Astrocyte (in vitro differentiated cells and primary cell): ENCODE data around the gene OR2AK2. TPM values are rescaled to one million over a fixed set of nuclear protein-coding genes. Genes with fewer than 3 reads are reported as not detected.

ENCODE experiments used
- DNase-seq: peaks from one replicate; pipeline ENCODE4 v3.0.0-alpha.2; 2010; ENCODE audit warnings: low read depth
- FAIRE-seq: peaks from 2 replicates; lab custom pipeline; 2011; peaks lifted over from hg19 to GRCh38; lab: Jason Lieb, UNC
- H2AFZ ChIP-seq: 2 replicates; pipeline ENCODE4 v1.6.0; 2012; ENCODE audit warnings: low read depth, low read length, inconsistent platforms
- H3K27ac ChIP-seq: 2 replicates; pipeline ENCODE4 v1.5.1; 2011; ENCODE audit warnings: low read depth, low read length, inconsistent platforms
- H3K27me3 ChIP-seq: 2 replicates; pipeline ENCODE4 v1.6.0; 2011; ENCODE audit warnings: low read length, inconsistent platforms; ENCODE audit not compliant: insufficient read depth
- H3K36me3 ChIP-seq: 2 replicates; pipeline ENCODE4 v1.5.1; 2011; ENCODE audit warnings: low read length, inconsistent platforms; ENCODE audit not compliant: insufficient read depth
- H3K4me1 ChIP-seq: 2 replicates; pipeline ENCODE4 v1.5.1; 2011; ENCODE audit warnings: low read length, inconsistent platforms; ENCODE audit not compliant: insufficient read depth
- H3K4me2 ChIP-seq: 2 replicates; pipeline ENCODE4 v1.6.0; 2012; ENCODE audit warnings: low read length, inconsistent platforms
- H3K4me3 ChIP-seq: 2 replicates; pipeline ENCODE4 v1.5.1; 2011; ENCODE audit warnings: low read depth, mild to moderate bottlenecking, low read length, inconsistent platforms; ENCODE audit not compliant: insufficient read depth
- H3K79me2 ChIP-seq: 2 replicates; pipeline ENCODE4 v1.6.0; 2012; ENCODE audit warnings: mild to moderate bottlenecking, low read length, inconsistent platforms; ENCODE audit not compliant: insufficient read depth
- H3K9ac ChIP-seq: 2 replicates; pipeline ENCODE4 v1.6.0; 2012; ENCODE audit warnings: mild to moderate bottlenecking, low read length, inconsistent platforms
- H3K9me3 ChIP-seq: 2 replicates; pipeline ENCODE4 v1.5.1; 2012; ENCODE audit warnings: low read depth, mild to moderate bottlenecking, low read length, inconsistent platforms; ENCODE audit not compliant: insufficient read depth
- H4K20me1 ChIP-seq: 2 replicates; pipeline ENCODE4 v1.6.0; 2012; ENCODE audit warnings: low read length, inconsistent platforms; ENCODE audit not compliant: insufficient read depth
- H3K27ac Mint-ChIP-seq: one replicate; pipeline ENCODE4 v1.8.0; 2021; ENCODE audit warnings: mild to moderate bottlenecking, mixed read lengths; ENCODE audit not compliant: unreplicated experiment
- H3K27me3 Mint-ChIP-seq: one replicate; pipeline ENCODE4 v1.8.0; 2021; ENCODE audit warnings: low read depth, mixed read lengths; ENCODE audit not compliant: unreplicated experiment
- H3K36me3 Mint-ChIP-seq: one replicate; pipeline ENCODE4 v1.8.0; 2021; ENCODE audit warnings: low read depth, mixed read lengths; ENCODE audit not compliant: unreplicated experiment
- H3K4me1 Mint-ChIP-seq: one replicate; pipeline ENCODE4 v1.8.0; 2021; ENCODE audit warnings: low read depth, mixed read lengths; ENCODE audit not compliant: unreplicated experiment
- H3K4me3 Mint-ChIP-seq: one replicate; pipeline ENCODE4 v1.8.0; 2021; ENCODE audit warnings: mild to moderate bottlenecking, moderate library complexity, mixed read lengths; ENCODE audit not compliant: unreplicated experiment
- H3K9me3 Mint-ChIP-seq: one replicate; pipeline ENCODE4 v1.8.0; 2021; ENCODE audit warnings: mild to moderate bottlenecking, mixed read lengths; ENCODE audit not compliant: unreplicated experiment
- CTCF ChIP-seq: IDR thresholded peaks from 2 replicates; pipeline ENCODE4 v1.5.1; 2011; ENCODE audit warnings: low read depth, mild to moderate bottlenecking, inconsistent platforms, low read length, moderate library complexity; ENCODE audit not compliant: insufficient read depth
- EZH2 ChIP-seq: IDR thresholded peaks from 2 replicates; pipeline ENCODE4 v1.6.1; 2012; ENCODE audit warnings: mild to moderate bottlenecking, low read length, inconsistent platforms; ENCODE audit not compliant: insufficient read depth
- total RNA-seq: library from RNA; stranded (reverse); gene quantifications from 2 replicates; pipeline ENCODE4 v1.2.1, GENCODE V29; 2021

OR2AK2 gene
- total RNA-seq, 1 donor from 2014 or later, result not detected

- TF ChIP-seq EZH2, result no peak
- no peak for TF ChIP-seq CTCF
- H3K4me2 ChIP-seq, result no peak overlapping the region
- no peaks in the 10 kb centered on the region for H3K36me3 Mint-ChIP-seq
- no peaks in the 10 kb centered on the region for H3K4me1 ChIP-seq
- no peaks in the 10 kb centered on the region for H4K20me1 ChIP-seq
- no peaks in the 10 kb centered on the region for H3K36me3 ChIP-seq
- H3K4me3 ChIP-seq, result no peak overlapping the region
- no peaks in the 10 kb centered on the region for H3K4me1 Mint-ChIP-seq
- H3K27me3 ChIP-seq, result no peaks in the 10 kb centered on the region
- H3K9me3 Mint-ChIP-seq, result peaks cover under 1% of the 10 kb centered on the region
- no peaks in the 10 kb centered on the region for H3K27me3 Mint-ChIP-seq
- no peak overlapping the region for H3K27ac Mint-ChIP-seq
- no peaks in the 10 kb centered on the region for H3K79me2 ChIP-seq
- no peak overlapping the region for H3K4me3 Mint-ChIP-seq
- no peak overlapping the region for H3K9ac ChIP-seq
- DNase-seq (no peak), FAIRE-seq (no peak)
- H3K27ac ChIP-seq, result no peak overlapping the region
- H2AFZ ChIP-seq, result no peak overlapping the region
- H3K9me3 ChIP-seq, result no peaks in the 10 kb centered on the region
Measured at GRCh38 chr1:247962911-247963588, 2.0 kb upstream of the OR2AK2 start.

- Histone ChIP-seq H3K27ac (no peak overlapping the region), H3K27me3 (no peaks in the 10 kb centered on the region), H3K9me3 (no peaks in the 10 kb centered on the region), H3K4me2 (no peak overlapping the region), H2AFZ (no peak overlapping the region), H3K9ac (no peak overlapping the region), H3K4me3 (no peak overlapping the region), H3K4me1 (no peaks in the 10 kb centered on the region), H3K36me3 (no peaks in the 10 kb centered on the region), H4K20me1 (no peaks in the 10 kb centered on the region), H3K79me2 (no peaks in the 10 kb centered on the region)
- Mint-ChIP-seq H3K9me3 (peaks cover 5% of the 10 kb centered on the region), H3K4me3 (no peak overlapping the region), H3K36me3 (no peaks in the 10 kb centered on the region), H3K4me1 (no peaks in the 10 kb centered on the region), H3K27ac (no peak overlapping the region), H3K27me3 (no peaks in the 10 kb centered on the region)
- TF ChIP-seq CTCF (no peak), EZH2 (no peak)
- no peak for DNase-seq
- no peak for FAIRE-seq
Measured at GRCh38 chr1:247966532-247967204, 1.6 kb downstream of the OR2AK2 start.

GRCh38 chr1:247992986-247993385 is 28.0 kb downstream of the OR2AK2 start:
- Mint-ChIP-seq H3K27ac (no peak overlapping the region), H3K4me3 (no peak overlapping the region), H3K4me1 (no peaks in the 10 kb centered on the region), H3K36me3 (no peaks in the 10 kb centered on the region), H3K27me3 (no peaks in the 10 kb centered on the region), H3K9me3 (peaks cover 3% of the 10 kb centered on the region)
- no peaks in the 10 kb centered on the region for H3K36me3 ChIP-seq
- peaks cover 12% of the 10 kb centered on the region for H3K9me3 ChIP-seq
- H4K20me1 ChIP-seq, result no peaks in the 10 kb centered on the region
- H3K27me3 ChIP-seq, result no peaks in the 10 kb centered on the region
- FAIRE-seq, result no peak
- no peak overlapping the region for H2AFZ ChIP-seq
- no peak for DNase-seq
- H3K79me2 ChIP-seq, result no peaks in the 10 kb centered on the region
- H3K9ac ChIP-seq, result no peak overlapping the region
- H3K4me2 ChIP-seq, result no peak overlapping the region
- H3K27ac ChIP-seq, result no peak overlapping the region
- no peaks in the 10 kb centered on the region for H3K4me1 ChIP-seq
- no peak overlapping the region for H3K4me3 ChIP-seq
- no peak for TF ChIP-seq EZH2
- TF ChIP-seq CTCF, result no peak
